Cardiac muscle cell (in vitro differentiated cells and primary cell): ENCODE data around the gene APCDD1L. TPM values are rescaled to one million over a fixed set of nuclear protein-coding genes. Genes with fewer than 3 reads are reported as not detected.
A peak's percentile ranks its signal among the peaks of the same experiment; 100 is the strongest.

Experiments used
- DNase-seq, 2 donors: peaks; one replicate each; pipeline versions ENCODE4 v3.0.0 to v3.0.0-alpha.2; 2010 to 2017; ENCODE audit warnings: low read depth in 1 of 2, low spot score in 1 of 2
- H3K27ac ChIP-seq: fragments of 200-600 bp; sonication (generic); 2 replicates; pipeline ENCODE4 v1.5.1; 2016
- H3K27me3 ChIP-seq: fragments of 200-600 bp; sonication (generic); 2 replicates; pipeline ENCODE4 v1.6.0; 2016; ENCODE audit warnings: control low read depth
- H3K36me3 ChIP-seq: fragments of 200-600 bp; sonication (generic); 2 replicates; pipeline ENCODE4 v1.5.1; 2016; ENCODE audit warnings: control low read depth
- H3K4me1 ChIP-seq: fragments of 200-600 bp; sonication (generic); 2 replicates; pipeline ENCODE4 v1.8.1; 2017; ENCODE audit warnings: low read depth, mild to moderate bottlenecking, mixed run types
- H3K4me3 ChIP-seq: fragments of 200-600 bp; sonication (generic); 2 replicates; pipeline ENCODE4 v1.5.1; 2016; ENCODE audit warnings: mild to moderate bottlenecking
- H3K9me3 ChIP-seq: fragments of 200-600 bp; sonication (generic); 2 replicates; pipeline ENCODE4 v1.5.1; 2017; ENCODE audit warnings: low read depth, mild to moderate bottlenecking, control low read depth
- polyA plus RNA-seq: library from polyadenylated mRNA; unstranded; fragments of >200 nt; fragmentation: Nextera tagmentation; extraction: Ambion mirVana; gene quantifications from 2 replicates; pipeline ENCODE4 v1.2.1, GENCODE V29; 2016
- total RNA-seq: library from RNA; depleted of rRNA; stranded (reverse); fragments of >200 nt; gene quantifications from 2 replicates; pipeline ENCODE4 v1.2.3, GENCODE V29; 2016
- TF ChIP-seq, protein P1 (sequence below): IDR thresholded peaks from 2 replicates; pipeline ENCODE4 v1.5.1; 2012; ENCODE audit warnings: low read depth, mild to moderate bottlenecking, low read length

APCDD1L gene
- total and polyA plus RNA-seq, 2 experiments from 2014 or later = 0.21 to 1.1 TPM

- Histone ChIP-seq H3K4me3 (no peak overlapping the region), H3K27ac (no peak overlapping the region), H3K4me1 (peaks cover 2% of the 10 kb centered on the region), H3K27me3 (no peaks in the 10 kb centered on the region), H3K36me3 (no peaks in the 10 kb centered on the region), H3K9me3 (no peaks in the 10 kb centered on the region)
- TF ChIP-seq, protein P1, sequence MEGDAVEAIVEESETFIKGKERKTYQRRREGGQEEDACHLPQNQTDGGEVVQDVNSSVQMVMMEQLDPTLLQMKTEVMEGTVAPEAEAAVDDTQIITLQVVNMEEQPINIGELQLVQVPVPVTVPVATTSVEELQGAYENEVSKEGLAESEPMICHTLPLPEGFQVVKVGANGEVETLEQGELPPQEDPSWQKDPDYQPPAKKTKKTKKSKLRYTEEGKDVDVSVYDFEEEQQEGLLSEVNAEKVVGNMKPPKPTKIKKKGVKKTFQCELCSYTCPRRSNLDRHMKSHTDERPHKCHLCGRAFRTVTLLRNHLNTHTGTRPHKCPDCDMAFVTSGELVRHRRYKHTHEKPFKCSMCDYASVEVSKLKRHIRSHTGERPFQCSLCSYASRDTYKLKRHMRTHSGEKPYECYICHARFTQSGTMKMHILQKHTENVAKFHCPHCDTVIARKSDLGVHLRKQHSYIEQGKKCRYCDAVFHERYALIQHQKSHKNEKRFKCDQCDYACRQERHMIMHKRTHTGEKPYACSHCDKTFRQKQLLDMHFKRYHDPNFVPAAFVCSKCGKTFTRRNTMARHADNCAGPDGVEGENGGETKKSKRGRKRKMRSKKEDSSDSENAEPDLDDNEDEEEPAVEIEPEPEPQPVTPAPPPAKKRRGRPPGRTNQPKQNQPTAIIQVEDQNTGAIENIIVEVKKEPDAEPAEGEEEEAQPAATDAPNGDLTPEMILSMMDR = no peak
- DNase-seq = no peak
These were observed 36.4 kb upstream of the APCDD1L start for GRCh38 chr20:58551631-58552030.

GRCh38 chr20:58550275-58551059, 35.3 kb upstream of the APCDD1L start:
- H3K36me3 ChIP-seq = no peaks in the 10 kb centered on the region
- TF ChIP-seq, protein P1 = no peak
- peaks cover 8% of the 10 kb centered on the region for H3K4me1 ChIP-seq
- H3K27me3 ChIP-seq = no peaks in the 10 kb centered on the region
- H3K4me3 ChIP-seq = no peak overlapping the region
- DNase-seq = peak in 1 of 2 donors; percentile 56
- no peaks in the 10 kb centered on the region for H3K9me3 ChIP-seq
- H3K27ac ChIP-seq = no peak overlapping the region

DNA sequence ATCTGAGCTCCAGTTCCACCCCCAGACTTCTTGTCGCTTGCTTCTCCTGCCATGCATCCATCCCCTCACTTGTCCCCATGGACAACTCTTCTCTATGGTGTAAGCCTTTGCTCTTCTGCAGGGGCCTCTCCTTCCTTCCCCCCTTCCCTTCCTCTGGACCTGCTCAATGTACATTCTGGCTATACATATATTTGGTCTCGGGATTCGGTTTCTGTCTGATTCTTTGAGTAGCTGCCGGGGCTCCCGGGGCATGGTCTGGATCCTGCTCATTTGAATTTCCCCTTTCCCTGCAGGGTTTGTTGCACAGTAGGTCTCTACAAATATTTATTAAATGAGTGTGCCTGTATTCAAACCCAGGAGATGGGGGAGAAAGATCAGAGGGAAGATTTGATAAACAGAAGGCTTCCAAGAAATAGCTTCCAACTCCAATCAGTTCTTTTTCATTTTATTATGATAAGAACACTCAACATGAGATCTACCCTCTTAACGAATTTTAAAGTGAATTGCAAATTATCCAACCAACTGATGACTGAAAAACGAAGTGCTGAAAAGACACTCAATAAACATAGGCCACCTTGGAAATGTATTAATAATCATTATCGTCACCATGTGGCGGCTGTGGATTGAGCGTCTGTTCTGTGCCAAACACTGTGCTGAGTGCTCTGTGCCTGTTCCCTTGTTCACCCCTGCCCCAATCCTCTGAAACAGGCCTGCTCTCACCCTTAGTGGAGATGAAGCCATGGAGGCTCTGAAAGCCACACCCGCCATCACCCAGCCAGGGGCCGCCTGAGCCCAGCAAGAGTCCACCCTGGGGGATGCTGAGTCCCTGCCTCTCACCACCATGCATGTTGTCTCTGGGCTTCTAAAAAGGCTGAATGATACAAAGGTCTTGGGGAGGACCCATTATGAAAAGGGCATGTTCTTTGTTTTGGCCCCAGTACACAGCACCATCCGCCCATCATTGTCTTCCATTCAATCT, 34.3 kb upstream of the APCDD1L start:
- no peak overlapping the region for H3K27ac ChIP-seq
- TF ChIP-seq, protein P1 = no peak
- no peaks in the 10 kb centered on the region for H3K27me3 ChIP-seq
- peaks cover 8% of the 10 kb centered on the region for H3K4me1 ChIP-seq
- DNase-seq = no peak
- no peaks in the 10 kb centered on the region for H3K36me3 ChIP-seq
- H3K9me3 ChIP-seq = no peaks in the 10 kb centered on the region
- H3K4me3 ChIP-seq = no peak overlapping the region

GRCh38 chr20:58547623-58548475, 32.6 kb upstream of the APCDD1L start:
- H3K9me3 ChIP-seq = no peaks in the 10 kb centered on the region
- peaks cover 8% of the 10 kb centered on the region for H3K4me1 ChIP-seq
- no peak overlapping the region for H3K27ac ChIP-seq
- H3K36me3 ChIP-seq = no peaks in the 10 kb centered on the region
- no peak for DNase-seq
- no peaks in the 10 kb centered on the region for H3K27me3 ChIP-seq
- TF ChIP-seq, protein P1 = no peak
- no peak overlapping the region for H3K4me3 ChIP-seq
